Mesothelial cell of epicardium (in vitro differentiated cells): ENCODE data around the gene RRBP1. TPM values are rescaled to one million over a fixed set of nuclear protein-coding genes. Genes with fewer than 3 reads are reported as not detected.

Experiments used
- DNase-seq, 2 experiments: peaks; one replicate each; pipeline ENCODE4 v3.0.0; 2021; ENCODE audit warnings: low spot score in 2 of 2; ENCODE audit not compliant: unreplicated experiment in 2 of 2
- H3K27ac Mint-ChIP-seq: 2 replicates; pipeline ENCODE4 v1.8.0; 2021; ENCODE audit warnings: mixed read lengths
- H3K27me3 Mint-ChIP-seq: 2 replicates; pipeline ENCODE4 v1.8.0; 2021; ENCODE audit warnings: low read depth, mixed read lengths
- H3K36me3 Mint-ChIP-seq: 2 replicates; pipeline ENCODE4 v1.8.0; 2021; ENCODE audit warnings: mixed read lengths
- H3K4me1 Mint-ChIP-seq: 2 replicates; pipeline ENCODE4 v1.8.0; 2021; ENCODE audit warnings: mixed read lengths
- H3K4me3 Mint-ChIP-seq: 2 replicates; pipeline ENCODE4 v1.8.0; 2021; ENCODE audit warnings: mild to moderate bottlenecking, moderate library complexity, mixed read lengths
- H3K9me3 Mint-ChIP-seq: 2 replicates; pipeline ENCODE4 v1.8.0; 2021; ENCODE audit warnings: mixed read lengths
- total RNA-seq: library from RNA; stranded (reverse); gene quantifications from 3 replicates; pipeline ENCODE4 v1.2.1, GENCODE V29; 2021
- TF ChIP-seq, protein P1 (sequence below): fragments of 200-600 bp; sonication (generic); IDR thresholded peaks from one replicate; pipeline ENCODE4 v1.5.0; 2021; ENCODE audit warnings: antibody characterized with exemption; ENCODE audit not compliant: unreplicated experiment

The RRBP1 gene
- total RNA-seq, 1 donor from 2014 or later, result 211 TPM

DNA sequence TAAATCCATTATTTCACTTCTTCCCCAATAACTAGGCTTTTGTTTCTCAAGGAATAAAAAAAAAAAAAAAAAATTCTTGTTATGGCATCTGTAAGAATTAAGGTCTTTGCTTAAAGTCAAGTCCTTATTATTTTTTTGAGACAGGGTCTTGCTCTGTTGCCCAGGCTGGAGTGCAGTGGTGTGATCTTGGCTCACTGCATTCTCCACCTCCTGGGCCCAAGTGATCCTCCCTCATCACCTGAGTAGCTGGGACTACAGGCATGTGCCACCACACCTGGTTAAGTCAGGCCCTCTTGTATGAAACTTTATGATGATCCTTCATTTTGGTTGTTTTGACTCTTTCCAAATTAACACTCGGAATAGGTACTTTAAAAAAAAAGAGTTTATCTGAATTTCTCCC, 94.9 kb downstream of the RRBP1 start:
- Mint-ChIP-seq H3K4me1 (peaks cover 33% of the 10 kb centered on the region), H3K36me3 (peaks cover 5% of the 10 kb centered on the region)
- TF ChIP-seq, protein P1, sequence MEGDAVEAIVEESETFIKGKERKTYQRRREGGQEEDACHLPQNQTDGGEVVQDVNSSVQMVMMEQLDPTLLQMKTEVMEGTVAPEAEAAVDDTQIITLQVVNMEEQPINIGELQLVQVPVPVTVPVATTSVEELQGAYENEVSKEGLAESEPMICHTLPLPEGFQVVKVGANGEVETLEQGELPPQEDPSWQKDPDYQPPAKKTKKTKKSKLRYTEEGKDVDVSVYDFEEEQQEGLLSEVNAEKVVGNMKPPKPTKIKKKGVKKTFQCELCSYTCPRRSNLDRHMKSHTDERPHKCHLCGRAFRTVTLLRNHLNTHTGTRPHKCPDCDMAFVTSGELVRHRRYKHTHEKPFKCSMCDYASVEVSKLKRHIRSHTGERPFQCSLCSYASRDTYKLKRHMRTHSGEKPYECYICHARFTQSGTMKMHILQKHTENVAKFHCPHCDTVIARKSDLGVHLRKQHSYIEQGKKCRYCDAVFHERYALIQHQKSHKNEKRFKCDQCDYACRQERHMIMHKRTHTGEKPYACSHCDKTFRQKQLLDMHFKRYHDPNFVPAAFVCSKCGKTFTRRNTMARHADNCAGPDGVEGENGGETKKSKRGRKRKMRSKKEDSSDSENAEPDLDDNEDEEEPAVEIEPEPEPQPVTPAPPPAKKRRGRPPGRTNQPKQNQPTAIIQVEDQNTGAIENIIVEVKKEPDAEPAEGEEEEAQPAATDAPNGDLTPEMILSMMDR, result no peak

DNA sequence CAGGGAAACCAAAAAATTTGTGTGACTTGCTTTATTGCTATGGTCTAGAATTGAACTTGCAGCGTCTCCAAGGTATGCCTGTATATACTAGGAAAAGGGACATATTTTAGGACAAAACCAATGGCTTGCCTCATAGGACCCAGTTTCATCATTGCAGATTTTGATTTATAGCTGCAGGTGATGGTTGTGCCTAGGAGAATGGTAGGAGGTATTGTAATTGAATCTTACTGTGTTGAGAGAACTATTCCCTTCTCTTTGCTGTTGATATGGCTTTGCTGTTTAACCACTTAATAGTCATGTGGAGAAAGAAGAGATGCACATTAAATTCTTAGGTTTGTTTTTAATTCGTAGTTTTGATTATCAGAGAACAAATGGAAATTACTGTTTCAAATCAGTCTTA, 95.8 kb downstream of the RRBP1 start:
- TF ChIP-seq, protein P1, result no peak
- H3K27me3 Mint-ChIP-seq, result no peaks in the 10 kb centered on the region
- DNase-seq, result no peak
- H3K4me3 Mint-ChIP-seq, result no peak overlapping the region
- H3K4me1 Mint-ChIP-seq, result peaks cover 28% of the 10 kb centered on the region
- peak overlapping the region; percentile 2 for H3K27ac Mint-ChIP-seq
- H3K36me3 Mint-ChIP-seq, result peaks cover 4% of the 10 kb centered on the region
- H3K9me3 Mint-ChIP-seq, result no peaks in the 10 kb centered on the region

More for the DNA sequence above, 94.9 kb downstream of the RRBP1 start:
- H3K9me3 Mint-ChIP-seq, result no peaks in the 10 kb centered on the region
- no peak overlapping the region for H3K27ac Mint-ChIP-seq
- no peak for DNase-seq
- H3K27me3 Mint-ChIP-seq, result no peaks in the 10 kb centered on the region
- H3K4me3 Mint-ChIP-seq, result no peak overlapping the region

DNA sequence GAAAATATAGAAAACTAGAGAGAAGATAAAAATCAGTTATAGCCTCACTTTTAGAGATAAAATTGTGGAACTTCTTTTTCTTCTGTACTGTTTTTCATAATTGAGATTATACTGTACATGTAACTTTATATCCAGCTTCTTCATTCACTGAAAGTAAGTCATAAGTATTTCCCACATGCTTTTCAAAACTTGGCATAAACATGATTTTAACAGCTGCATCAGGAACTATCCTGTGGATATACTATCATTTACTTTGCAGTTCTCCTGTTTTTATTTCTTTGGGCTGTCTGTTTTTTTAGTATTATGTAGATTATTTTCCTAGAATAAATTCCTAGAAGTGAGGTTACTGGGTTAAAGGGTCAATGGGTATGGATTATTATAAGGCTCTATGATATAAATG, 97.4 kb downstream of the RRBP1 start:
- no peaks in the 10 kb centered on the region for H3K9me3 Mint-ChIP-seq
- no peak overlapping the region for H3K4me3 Mint-ChIP-seq
- TF ChIP-seq, protein P1, result no peak
- peaks cover 7% of the 10 kb centered on the region for H3K36me3 Mint-ChIP-seq
- no peaks in the 10 kb centered on the region for H3K27me3 Mint-ChIP-seq
- DNase-seq, result no peak
- H3K27ac Mint-ChIP-seq, result peak overlapping the region; percentile 17
- H3K4me1 Mint-ChIP-seq, result peaks cover 23% of the 10 kb centered on the region

DNA sequence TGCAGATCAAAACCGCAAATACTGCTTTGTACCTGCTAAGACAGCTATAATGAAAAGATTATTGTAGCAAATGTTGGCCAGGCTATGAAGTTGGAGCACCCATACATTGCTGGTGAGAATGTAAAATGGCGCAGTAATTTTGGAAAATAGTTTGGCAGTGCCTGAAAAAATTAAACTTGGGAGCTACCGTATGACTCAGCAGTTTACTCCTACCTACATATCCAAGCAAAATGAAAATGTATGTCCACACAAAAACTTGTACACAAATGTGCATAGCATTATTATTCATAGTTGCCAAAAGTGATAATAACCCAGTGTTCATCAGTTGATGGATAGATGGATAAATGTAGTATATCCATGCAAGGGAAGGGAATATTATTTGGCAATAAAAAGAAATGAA, 98.9 kb downstream of the RRBP1 start:
- Mint-ChIP-seq H3K27me3 (no peaks in the 10 kb centered on the region), H3K27ac (no peak overlapping the region), H3K4me1 (peaks cover 22% of the 10 kb centered on the region), H3K9me3 (no peaks in the 10 kb centered on the region), H3K36me3 (peaks cover 7% of the 10 kb centered on the region), H3K4me3 (no peak overlapping the region)
- TF ChIP-seq, protein P1, result no peak
- no peak for DNase-seq

DNA sequence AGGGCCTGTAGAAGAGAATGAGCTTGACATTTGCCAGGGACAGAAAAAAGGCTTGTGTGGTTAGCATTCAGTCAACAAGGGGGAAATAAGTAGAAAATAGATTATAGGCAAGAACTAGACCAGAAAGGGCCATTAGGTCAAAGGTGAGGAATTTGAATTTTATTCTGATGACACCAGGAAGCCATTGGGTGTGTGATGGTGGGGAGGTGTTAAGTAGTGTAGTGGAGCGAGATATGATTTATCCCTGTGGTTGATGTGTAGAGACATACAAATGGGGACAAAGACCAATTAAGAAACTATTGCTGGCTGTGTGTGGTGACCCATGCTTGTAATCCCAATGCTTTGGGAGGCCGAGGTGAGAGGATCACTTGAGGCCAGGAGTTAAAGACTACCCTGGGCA, 101.1 kb downstream of the RRBP1 start:
- no peaks in the 10 kb centered on the region for H3K27me3 Mint-ChIP-seq
- DNase-seq, result no peak
- TF ChIP-seq, protein P1, result no peak
- H3K4me1 Mint-ChIP-seq, result peaks cover 19% of the 10 kb centered on the region
- no peak overlapping the region for H3K27ac Mint-ChIP-seq
- H3K36me3 Mint-ChIP-seq, result peaks cover 7% of the 10 kb centered on the region
- no peak overlapping the region for H3K4me3 Mint-ChIP-seq
- no peaks in the 10 kb centered on the region for H3K9me3 Mint-ChIP-seq
